Gastroesophageal sphincter (tissue), 4 donors: Measurements from ENCODE around the gene SPINK2. TPM values are rescaled to one million over a fixed set of nuclear protein-coding genes. Genes with fewer than 3 reads are reported as not detected.

Experiments used
- ATAC-seq: fragments of 150-250 bp; one replicate; pipeline ENCODE4 v1.9.1; 2016; ENCODE audit warnings: mild to moderate bottlenecking, moderate library complexity
- H3K27ac ChIP-seq, 4 donors: fragments of 200-600 bp; sonication (generic) in 3 of 4; 1 replicate in 3 of 4; 2 replicates in 1 of 4; pipeline ENCODE4 v1.5.1; 2016 to 2019
- H3K27me3 ChIP-seq: fragments of 200-600 bp; sonication (generic); one replicate; pipeline ENCODE4 v1.5.1; 2019
- H3K36me3 ChIP-seq, 2 donors: fragments of 200-600 bp; sonication (generic); one replicate each; pipeline ENCODE4 v1.5.1; 2019; ENCODE audit warnings: control low read depth in 1 of 2
- H3K4me1 ChIP-seq, 3 donors: fragments of 200-600 bp; sonication (generic); 1 replicate in 2 of 3; 2 replicates in 1 of 3; pipeline ENCODE4 v1.5.1; 2016 to 2019; ENCODE audit warnings: control low read depth in 2 of 3
- H3K4me3 ChIP-seq, 2 donors: fragments of 200-600 bp; sonication (generic); one replicate each; pipeline ENCODE4 v1.5.1; 2019; ENCODE audit warnings: mild to moderate bottlenecking in 1 of 2, moderate library complexity in 1 of 2
- H3K9me3 ChIP-seq, 3 donors: fragments of 200-600 bp; sonication (generic); one replicate each; pipeline ENCODE4 v1.5.1; 2017 to 2019; ENCODE audit warnings: control low read depth in 2 of 3
- CTCF ChIP-seq, 4 experiments: fragments of 200-600 bp in 2 of 4; fragments of 450-650 bp in 2 of 4; sonication (generic) in 1 of 4; IDR thresholded peaks; one replicate each; pipeline ENCODE4 v1.5.1; 2017 to 2019; ENCODE audit warnings: antibody characterized with exemption in 4 of 4, mild to moderate bottlenecking in 2 of 4, moderate library complexity in 2 of 4
- EP300 ChIP-seq: sonication (generic); formaldehyde crosslinking; IDR thresholded peaks from one replicate; pipeline ENCODE4 v1.6.1; 2017; ENCODE audit warnings: antibody characterized with exemption, mild to moderate bottlenecking
- POLR2A ChIP-seq, 2 donors: fragments of 450-650 bp; IDR thresholded peaks; one replicate each; pipeline ENCODE4 v1.6.1; 2017; ENCODE audit warnings: antibody characterized with exemption in 2 of 2, mild to moderate bottlenecking in 2 of 2, moderate library complexity in 1 of 2
- POLR2AphosphoS5 ChIP-seq: sonication (generic); formaldehyde crosslinking; IDR thresholded peaks from one replicate; pipeline ENCODE4 v1.6.1; 2017; ENCODE audit warnings: antibody characterized with exemption
- WGBS, 2 donors: methylation state at CpG; one replicate each; pipeline ENCODE4 v1.1.5; 2018; ENCODE audit warnings: low coverage in 1 of 2; 5-methylcytosine and 5-hydroxymethylcytosine counted together
- small RNA-seq, 4 donors: library from RNA; depleted of rRNA; stranded (forward); fragments of <200 nt; gene quantifications; one replicate each; pipeline ENCODE3, GENCODE V24; 2016
- total RNA-seq, 4 donors: library from RNA; depleted of rRNA; stranded (reverse); fragments of >200 nt; gene quantifications; one replicate each; pipeline ENCODE4 v1.1.0, GENCODE V29; 2016

Gene SPINK2
- total RNA-seq, 4 donors from 2014 or later, result not detected

- no peak overlapping the region for H3K27ac ChIP-seq
- 78 to 94% methylated on average over 1 of the region's 1 CpG for WGBS, 2 donors
These were observed 57.3 kb downstream of the SPINK2 start for GRCh38 chr4:56764223-56764622.

GRCh38 chr4:56762484-56763250 lies 58.8 kb downstream of the SPINK2 start:
- 66 to 75% methylated on average over 4 to 10 of the region's 10 CpGs for WGBS, 2 donors
- no peaks in the 10 kb centered on the region for H3K36me3 ChIP-seq
- no peaks in the 10 kb centered on the region for H3K4me1 ChIP-seq
- H3K4me3 ChIP-seq, result no peak overlapping the region
- no peak for TF ChIP-seq EP300
- TF ChIP-seq CTCF (IDR thresholded peaks at IDR 0.05), result no peak
- no peak for TF ChIP-seq POLR2A (IDR thresholded peaks at IDR 0.05)
- TF ChIP-seq POLR2AphosphoS5, result no peak
- no peak for ATAC-seq
- peaks cover 17% of the 10 kb centered on the region for H3K27me3 ChIP-seq
- no peaks in the 10 kb centered on the region for H3K9me3 ChIP-seq
- no peak overlapping the region for H3K27ac ChIP-seq

More at GRCh38 chr4:56764223-56764622, 57.3 kb downstream of the SPINK2 start:
- no peaks in the 10 kb centered on the region for H3K4me1 ChIP-seq
- H3K27me3 ChIP-seq, result peaks cover 17% of the 10 kb centered on the region
- TF ChIP-seq POLR2AphosphoS5 (no peak), EP300 (no peak), POLR2A (IDR thresholded peaks at IDR 0.05) (no peak), CTCF (IDR thresholded peaks at IDR 0.05) (no peak)
- H3K36me3 ChIP-seq, result no peaks in the 10 kb centered on the region
- H3K4me3 ChIP-seq, result no peak overlapping the region
- no peak for ATAC-seq
- no peaks in the 10 kb centered on the region for H3K9me3 ChIP-seq

GRCh38 chr4:56760183-56760582 lies 61.3 kb downstream of the SPINK2 start:
- H3K27me3 ChIP-seq, result peaks cover 17% of the 10 kb centered on the region
- no peaks in the 10 kb centered on the region for H3K36me3 ChIP-seq
- H3K9me3 ChIP-seq, result no peaks in the 10 kb centered on the region
- no peak overlapping the region for H3K27ac ChIP-seq
- no peak for ATAC-seq
- no peaks in the 10 kb centered on the region for H3K4me1 ChIP-seq
- TF ChIP-seq CTCF (IDR thresholded peaks at IDR 0.05) (no peak), POLR2AphosphoS5 (no peak), EP300 (no peak), POLR2A (IDR thresholded peaks at IDR 0.05) (no peak)
- no peak overlapping the region for H3K4me3 ChIP-seq
- 33 to 60% methylated on average over 1 of the region's 1 CpG for WGBS, 2 donors

Small RNAs within 50 kb of the gene (small RNA-seq; reads per million reads assigned to genes)
- gene RF00017 (0 reads per million in 4 donors), gene RF00019 (0 reads per million in 4 donors), gene RN7SL357P (0 reads per million in 4 donors), gene RN7SL492P (0 reads per million in 4 donors)

Other genes starting within 250 kb of the SPINK2 start
- 10 to 100 TPM in 2 of 4 donors, 1 to 10 TPM in 2; 2.7 to 31.7 (median 6.6) TPM for gene HOPX, start 140.4 kb downstream of the SPINK2 start, total RNA-seq
- 10 to 100 TPM; 32.8 to 41.1 (median 39.5) TPM for gene REST, start 86.2 kb upstream of the SPINK2 start, total RNA-seq
- 10 to 100 TPM; 15.3 to 25.8 (median 21.0) TPM for gene NOA1, start 155.9 kb upstream of the SPINK2 start, total RNA-seq
- gene POLR2B, start 157.2 kb upstream of the SPINK2 start, total RNA-seq, result 100 to 1,000 TPM in 2 of 4 donors, 10 to 100 TPM in 2; 82.4 to 128 (median 110) TPM